B cell (primary cell): ENCODE measurements around the gene ART5. TPM values are rescaled to one million over a fixed set of nuclear protein-coding genes. Genes with fewer than 3 reads are reported as not detected.
"Not testable (repeated sequence)": the region's sequence is repeated elsewhere in the genome, so short reads cannot be mapped to it uniquely, and the experiment has no call there.

Source experiments
- ATAC-seq: fragments of 200-7000 bp; cut with Tn5 transposase; one replicate; pipeline ENCODE4 v1.10.0; 2021; ENCODE audit warnings: low read depth, mild to moderate bottlenecking, moderate number of reproducible peaks, moderate library complexity
- CTCF ChIA-PET: fragments of 350-600 bp; sonication (Branson Sonifier 250); formaldehyde crosslinking; loops from one replicate; lab custom pipeline; 2021; ENCODE audit warnings: antibody characterized with exemption, inconsistent platforms; lab: Charles Lee
- POLR2A ChIA-PET: fragments of 350-600 bp; sonication (Branson Sonifier 250); formaldehyde crosslinking; loops from one replicate; lab custom pipeline; 2021; ENCODE audit warnings: antibody characterized with exemption; lab: Charles Lee
- DNase-seq: peaks from one replicate; pipeline ENCODE4 v3.0.0; 2013
- H2AFZ ChIP-seq: 2 replicates; pipeline ENCODE4 v1.6.1; 2012; ENCODE audit warnings: mild to moderate bottlenecking, low read depth, low read length; ENCODE audit not compliant: insufficient read depth, poor library complexity, severe bottlenecking
- H3K27ac ChIP-seq, 2 donors: 1 replicate in 1 of 2; 2 replicates in 1 of 2; pipeline ENCODE4 v1.5.1; 2012 to 2013; ENCODE audit warnings: low read length in 2 of 2, mild to moderate bottlenecking in 2 of 2, moderate library complexity in 1 of 2
- H3K27me3 ChIP-seq, 4 experiments: fragments of 200-600 bp in 1 of 4; sonication (generic) in 1 of 4; replicated peaks in 1 of 4; 1 replicate in 2 of 4; 2 replicates in 2 of 4; pipeline versions ENCODE4 v1.6.1 to v1.7.0; 2013 to 2016; ENCODE audit warnings: low read length in 3 of 4, mild to moderate bottlenecking in 2 of 4, mixed read lengths in 1 of 4, moderate library complexity in 1 of 4; ENCODE audit not compliant: insufficient read depth in 4 of 4, control insufficient read depth in 3 of 4; ENCODE audit errors: control extremely low read depth in 1 of 4
- H3K36me3 ChIP-seq, 2 experiments: replicated peaks in 1 of 2; 1 replicate in 1 of 2; 2 replicates in 1 of 2; pipeline versions ENCODE4 v1.6.1 to v1.7.1; 2013; ENCODE audit warnings: low read length in 1 of 2; ENCODE audit not compliant: insufficient read depth in 2 of 2, control insufficient read depth in 1 of 2; ENCODE audit errors: control extremely low read depth in 1 of 2, extremely low read depth in 1 of 2
- H3K4me1 ChIP-seq, 2 donors: fragments of 200-600 bp in 1 of 2; sonication (generic) in 1 of 2; 1 replicate in 1 of 2; 2 replicates in 1 of 2; pipeline versions ENCODE4 v1.5.1 to v1.6.1; 2013 to 2017; ENCODE audit warnings: low read length in 2 of 2; ENCODE audit not compliant: control insufficient read depth in 2 of 2, insufficient read depth in 2 of 2
- H3K4me2 ChIP-seq: replicated peaks from 2 replicates; pipeline ENCODE3; 2012; ENCODE audit warnings: mild to moderate bottlenecking, low read depth, low read length; ENCODE audit not compliant: poor library complexity, severe bottlenecking
- H3K4me3 ChIP-seq, 5 experiments: fragments of 200-600 bp in 1 of 5; sonication (generic) in 1 of 5; 1 replicate in 3 of 5; 2 replicates in 2 of 5; pipeline versions ENCODE4 v1.5.1 to v1.7.0; 2011 to 2016; ENCODE audit warnings: low read length in 4 of 5, mild to moderate bottlenecking in 4 of 5, low read depth in 2 of 5, control low read depth in 1 of 5, moderate library complexity in 1 of 5; ENCODE audit not compliant: insufficient read depth in 1 of 5; ENCODE audit errors: control extremely low read depth in 1 of 5, extremely low read depth in 1 of 5
- H3K79me2 ChIP-seq: fragments of 200-600 bp; sonication (generic); one replicate; pipeline ENCODE4 v1.6.0; 2016; ENCODE audit warnings: low read length; ENCODE audit not compliant: control insufficient read depth, insufficient read depth
- H3K9ac ChIP-seq: fragments of 200-600 bp; sonication (generic); 2 replicates; pipeline ENCODE4 v1.6.1; 2017; ENCODE audit warnings: mild to moderate bottlenecking, low read length, moderate library complexity
- H3K9me3 ChIP-seq, 3 donors: one replicate each; pipeline versions ENCODE4 v1.6.1 to v1.7.1; 2013; ENCODE audit warnings: low read length in 2 of 3; ENCODE audit not compliant: control insufficient read depth in 2 of 3, insufficient read depth in 1 of 3; ENCODE audit errors: control extremely low read depth in 1 of 3
- H4K20me1 ChIP-seq: 2 replicates; pipeline ENCODE4 v1.6.0; 2012; ENCODE audit warnings: mild to moderate bottlenecking, low read length; ENCODE audit not compliant: insufficient read depth, control insufficient read depth, poor library complexity, severe bottlenecking
- H3K27ac Mint-ChIP-seq: one replicate; pipeline ENCODE4 v1.8.0; 2021; ENCODE audit warnings: mixed read lengths
- H3K27me3 Mint-ChIP-seq: one replicate; pipeline ENCODE4 v1.8.0; 2021; ENCODE audit warnings: mixed read lengths
- H3K4me1 Mint-ChIP-seq: one replicate; pipeline ENCODE4 v1.8.0; 2021; ENCODE audit warnings: mixed read lengths
- H3K4me3 Mint-ChIP-seq: one replicate; pipeline ENCODE4 v1.8.0; 2021; ENCODE audit warnings: mixed read lengths
- H3K9me3 Mint-ChIP-seq: one replicate; pipeline ENCODE4 v1.8.0; 2022; ENCODE audit warnings: mixed read lengths; ENCODE audit not compliant: insufficient read depth
- EZH2 ChIP-seq: IDR thresholded peaks from 2 replicates; pipeline ENCODE4 v1.6.1; 2012; ENCODE audit warnings: borderline replicate concordance, low read depth, mild to moderate bottlenecking, moderate library complexity, low read length; ENCODE audit not compliant: insufficient read depth, poor library complexity, severe bottlenecking
- WGBS: methylation state at CpG from one replicate; pipeline ENCODE4 v1.1.5; 2013; ENCODE audit warnings: missing lambda C conversion rate; ENCODE audit not compliant: insufficient coverage; 5-methylcytosine and 5-hydroxymethylcytosine counted together
- intact Hi-C: fragments of 100-400 bp; cut with micrococcal nuclease; formaldehyde crosslinking; loops from one replicate; pipeline ENCODE4 v1.10.0; 2022
- polyA plus RNA-seq: library from polyadenylated mRNA; depleted of rRNA; stranded (reverse); fragments of >200 nt; gene quantifications from 2 replicates; pipeline ENCODE4 v1.2.3, GENCODE V29; 2012
- total RNA-seq, 2 donors: library from RNA; stranded (reverse); fragments of 120-200 nt in 1 of 2; gene quantifications; 1 replicate in 1 of 2; 2 replicates in 1 of 2; pipeline versions ENCODE4 v1.2.3 to v1.2.4, GENCODE V29; 2013 to 2022
- TF ChIP-seq, protein P1 (sequence below): fragments of 200-600 bp; IDR thresholded peaks from one replicate; pipeline ENCODE4 v1.8.0; 2022; ENCODE audit warnings: antibody characterized with exemption, mild to moderate bottlenecking

Gene ART5
- total and polyA plus RNA-seq, 2 donors (not counting 1 experiment from before 2014, with no cell fraction given), result not detected

DNA sequence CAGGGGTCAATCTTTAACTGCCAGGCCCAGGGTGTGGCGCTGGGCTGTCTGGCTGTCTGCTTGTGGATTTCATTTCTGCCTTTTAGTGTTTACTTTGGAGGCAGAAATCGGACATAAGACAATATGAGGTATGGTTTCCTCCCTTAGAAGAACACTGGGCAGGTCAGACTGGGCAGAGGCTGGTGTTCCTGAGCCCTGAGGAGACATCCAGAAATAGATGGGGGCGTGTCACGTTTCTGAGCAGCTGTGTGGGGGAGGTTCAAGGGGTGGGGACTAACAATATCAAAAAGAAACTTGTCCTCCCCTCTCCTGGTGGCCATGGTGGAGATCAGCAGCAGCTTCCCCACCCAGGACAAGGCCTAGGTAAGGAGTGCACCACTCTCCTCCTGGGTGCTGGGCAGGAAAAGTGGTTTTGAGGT is 3.0 kb upstream of the ART5 start, which contains the start of gene ART1:
Gene ART1, plus strand, starts transcription at position 312 of the 419 bp plus-strand sequence. CDS start 14,086 bp downstream, outside the sequence.
- Histone ChIP-seq H3K4me3 (no peak within 1 kb of the TSS), H3K79me2 (no peaks in the 10 kb centered on the region), H3K9me3 (peaks cover 0 to 12% (median 0%) of the 10 kb centered on the region in 3 donors), H2AFZ (no peak within 1 kb of the TSS), H3K27ac (no peak within 1 kb of the TSS), H4K20me1 (no peaks in the 10 kb centered on the region), H3K4me2 (no peak within 1 kb of the TSS), H3K9ac (no peak within 1 kb of the TSS), H3K36me3 (no peaks in the 10 kb centered on the region), H3K27me3 (peaks cover 0 to 40% (median 13%) of the 10 kb centered on the region in 4 experiments), H3K4me1 (peaks cover 10 to 14% of the 10 kb centered on the region in 2 donors)
- TF ChIP-seq EZH2, result no peak
- TF ChIP-seq, protein P1, sequence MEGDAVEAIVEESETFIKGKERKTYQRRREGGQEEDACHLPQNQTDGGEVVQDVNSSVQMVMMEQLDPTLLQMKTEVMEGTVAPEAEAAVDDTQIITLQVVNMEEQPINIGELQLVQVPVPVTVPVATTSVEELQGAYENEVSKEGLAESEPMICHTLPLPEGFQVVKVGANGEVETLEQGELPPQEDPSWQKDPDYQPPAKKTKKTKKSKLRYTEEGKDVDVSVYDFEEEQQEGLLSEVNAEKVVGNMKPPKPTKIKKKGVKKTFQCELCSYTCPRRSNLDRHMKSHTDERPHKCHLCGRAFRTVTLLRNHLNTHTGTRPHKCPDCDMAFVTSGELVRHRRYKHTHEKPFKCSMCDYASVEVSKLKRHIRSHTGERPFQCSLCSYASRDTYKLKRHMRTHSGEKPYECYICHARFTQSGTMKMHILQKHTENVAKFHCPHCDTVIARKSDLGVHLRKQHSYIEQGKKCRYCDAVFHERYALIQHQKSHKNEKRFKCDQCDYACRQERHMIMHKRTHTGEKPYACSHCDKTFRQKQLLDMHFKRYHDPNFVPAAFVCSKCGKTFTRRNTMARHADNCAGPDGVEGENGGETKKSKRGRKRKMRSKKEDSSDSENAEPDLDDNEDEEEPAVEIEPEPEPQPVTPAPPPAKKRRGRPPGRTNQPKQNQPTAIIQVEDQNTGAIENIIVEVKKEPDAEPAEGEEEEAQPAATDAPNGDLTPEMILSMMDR, result no peak
- DNase-seq (no peak), ATAC-seq (no peak)
- intact Hi-C loops, result no loop called here
- H3K9me3 Mint-ChIP-seq, result no peaks in the 10 kb centered on the region
- peaks cover 61% of the 10 kb centered on the region for H3K27me3 Mint-ChIP-seq
- peaks cover 10% of the 10 kb centered on the region for H3K4me1 Mint-ChIP-seq
- no peak within 1 kb of the TSS for H3K4me3 Mint-ChIP-seq
- POLR2A ChIA-PET, result no interaction called here
- H3K27ac Mint-ChIP-seq, result no peak within 1 kb of the TSS
- WGBS, result 86% methylated on average over 2 of the region's 4 CpGs
- CTCF ChIA-PET, result no interaction called here

- H3K27ac Mint-ChIP-seq, H3K9me3 Mint-ChIP-seq, DNase-seq, ATAC-seq, H3K79me2 ChIP-seq, H3K4me1 Mint-ChIP-seq, CTCF ChIA-PET, H3K36me3 ChIP-seq, intact Hi-C loops, H3K27ac ChIP-seq, POLR2A ChIA-PET, H4K20me1 ChIP-seq: not testable (repeated sequence)
- peak overlapping the region in 1 of 5 experiments; percentile 65 for H3K4me3 ChIP-seq
- H3K27me3 ChIP-seq, result peaks cover 0 to 40% (median 13%) of the 10 kb centered on the region in 4 experiments
- H3K27me3 Mint-ChIP-seq, result peaks cover 62% of the 10 kb centered on the region
- H2AFZ ChIP-seq, result peak overlapping the region; percentile 81
- peaks cover 10 to 14% of the 10 kb centered on the region in 2 donors for H3K4me1 ChIP-seq
- H3K9ac ChIP-seq, result peak overlapping the region; percentile 68
- H3K4me2 ChIP-seq, result peak overlapping the region; percentile 93
- peak overlapping the region; percentile 81 for H3K4me3 Mint-ChIP-seq
- 62% methylated on average over 8 of the region's 11 CpGs for WGBS
- peaks cover 0 to 12% (median 0%) of the 10 kb centered on the region in 3 donors for H3K9me3 ChIP-seq
Measured at GRCh38 chr11:3643102-3643546, 1.3 kb upstream of the ART5 start.
